Erythroblast (primary cell): ENCODE data around the gene TRIM38.

ENCODE experiments used
- GATA1 ChIP-seq: IDR thresholded peaks from 2 replicates; pipeline ENCODE4 v1.6.1; 2011; ENCODE audit warnings: low read depth, mild to moderate bottlenecking, control low read depth, low read length, moderate library complexity
- POLR2A ChIP-seq: IDR thresholded peaks from 2 replicates; pipeline ENCODE4 v1.6.1; 2011; ENCODE audit warnings: mild to moderate bottlenecking, low read length

- no peak for TF ChIP-seq POLR2A
- TF ChIP-seq GATA1 = no peak
Measured at GRCh38 chr6:26034905-26035304, 72.3 kb downstream of the TRIM38 start.
